ENCODE data around the gene GLRA1.
A peak's percentile ranks its signal among the peaks of the same experiment; 100 is the strongest.

The GLRA1 gene

GRCh38 chr5:151931260-151931659 lies 6.6 kb upstream of the GLRA1 start:
- Mint-ChIP-seq H3K27me3 (ENCODE audit: low read depth, poor library complexity) (peaks cover 28% of the 10 kb centered on the region), H3K27ac (no peak overlapping the region), H3K36me3 (ENCODE audit: low read depth) (no peaks in the 10 kb centered on the region), H3K4me3 (no peak overlapping the region), H3K9me3 (peaks cover 41% of the 10 kb centered on the region), H3K4me1 (no peaks in the 10 kb centered on the region)
- TF ChIP-seq, protein P1, sequence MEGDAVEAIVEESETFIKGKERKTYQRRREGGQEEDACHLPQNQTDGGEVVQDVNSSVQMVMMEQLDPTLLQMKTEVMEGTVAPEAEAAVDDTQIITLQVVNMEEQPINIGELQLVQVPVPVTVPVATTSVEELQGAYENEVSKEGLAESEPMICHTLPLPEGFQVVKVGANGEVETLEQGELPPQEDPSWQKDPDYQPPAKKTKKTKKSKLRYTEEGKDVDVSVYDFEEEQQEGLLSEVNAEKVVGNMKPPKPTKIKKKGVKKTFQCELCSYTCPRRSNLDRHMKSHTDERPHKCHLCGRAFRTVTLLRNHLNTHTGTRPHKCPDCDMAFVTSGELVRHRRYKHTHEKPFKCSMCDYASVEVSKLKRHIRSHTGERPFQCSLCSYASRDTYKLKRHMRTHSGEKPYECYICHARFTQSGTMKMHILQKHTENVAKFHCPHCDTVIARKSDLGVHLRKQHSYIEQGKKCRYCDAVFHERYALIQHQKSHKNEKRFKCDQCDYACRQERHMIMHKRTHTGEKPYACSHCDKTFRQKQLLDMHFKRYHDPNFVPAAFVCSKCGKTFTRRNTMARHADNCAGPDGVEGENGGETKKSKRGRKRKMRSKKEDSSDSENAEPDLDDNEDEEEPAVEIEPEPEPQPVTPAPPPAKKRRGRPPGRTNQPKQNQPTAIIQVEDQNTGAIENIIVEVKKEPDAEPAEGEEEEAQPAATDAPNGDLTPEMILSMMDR (IDR thresholded peaks at IDR 0.05): no peak
- no peak for DNase-seq

- no peaks in the 10 kb centered on the region for H3K4me1 Mint-ChIP-seq
- H3K9me3 Mint-ChIP-seq: peaks cover 13% of the 10 kb centered on the region
- TF ChIP-seq, protein P1 (IDR thresholded peaks at IDR 0.05): no peak
- H3K36me3 Mint-ChIP-seq (ENCODE audit: low read depth): no peaks in the 10 kb centered on the region
- H3K27ac Mint-ChIP-seq: no peak overlapping the region
- no peak overlapping the region for H3K4me3 Mint-ChIP-seq
- no peak for DNase-seq
- peaks cover 61% of the 10 kb centered on the region for H3K27me3 Mint-ChIP-seq (ENCODE audit: low read depth, poor library complexity)
These were observed 1.5 kb upstream of the GLRA1 start for GRCh38 chr5:151926188-151926587.

DNA sequence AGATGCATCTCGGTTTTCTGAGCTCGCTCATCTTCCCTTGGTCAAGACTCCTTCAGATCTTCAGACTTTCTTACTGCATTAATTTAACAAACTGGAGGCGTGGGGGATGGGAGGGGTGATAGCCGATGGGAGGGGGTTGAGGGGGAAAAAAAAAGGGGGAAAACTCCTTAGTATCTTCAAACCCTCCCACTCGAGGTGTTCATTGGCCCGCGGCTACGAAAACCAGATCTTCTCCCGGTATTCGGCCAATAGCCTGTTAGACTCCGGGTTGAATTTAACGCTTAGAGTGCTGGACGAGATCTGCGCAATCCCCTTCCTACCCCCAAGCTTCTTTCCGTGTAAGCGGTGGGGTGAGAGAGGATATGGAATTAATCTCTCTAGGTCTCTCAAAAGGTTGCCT lies 689 bp upstream of the GLRA1 start:
- Mint-ChIP-seq H3K4me1 (no peaks in the 10 kb centered on the region), H3K27ac (no peak overlapping the region), H3K9me3 (peaks cover 7% of the 10 kb centered on the region), H3K4me3 (no peak overlapping the region), H3K27me3 (ENCODE audit: low read depth, poor library complexity) (peaks cover 62% of the 10 kb centered on the region), H3K36me3 (ENCODE audit: low read depth) (no peaks in the 10 kb centered on the region)
- TF ChIP-seq, protein P1 (IDR thresholded peaks at IDR 0.05): no peak
- DNase-seq: no peak

DNA sequence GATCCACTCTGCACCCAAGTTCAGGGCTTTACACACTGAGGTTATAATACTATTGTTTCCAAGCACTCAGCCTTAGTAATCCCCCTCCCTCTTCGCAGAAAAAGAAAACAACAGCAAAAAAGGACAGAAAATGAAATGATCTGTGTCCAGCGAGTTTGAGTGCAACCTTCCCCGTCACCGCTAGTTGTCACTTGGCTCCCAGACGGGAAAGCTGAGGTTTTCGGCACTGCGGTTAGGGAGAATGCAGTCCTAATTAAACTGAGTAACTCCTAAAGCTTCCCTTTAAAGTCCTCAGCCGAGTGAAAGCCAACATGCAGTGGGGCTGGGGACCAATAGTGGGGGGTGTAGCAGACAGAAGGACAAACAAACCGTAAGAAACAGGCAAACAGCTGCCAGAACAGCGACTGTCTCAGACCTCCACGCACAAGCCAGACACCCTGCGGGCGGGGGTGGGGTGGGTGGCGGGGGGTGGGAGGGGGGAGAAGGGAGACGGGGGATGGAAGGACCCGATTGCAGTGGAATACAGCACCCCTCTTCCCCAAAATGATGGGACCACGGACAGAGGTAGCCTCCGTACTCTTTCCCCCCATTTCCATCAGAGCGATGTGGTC lies 680 bp downstream of the GLRA1 start:
- H3K4me3 Mint-ChIP-seq: no peak overlapping the region
- peak; percentile 31 for DNase-seq
- no peaks in the 10 kb centered on the region for H3K4me1 Mint-ChIP-seq
- no peak overlapping the region for H3K27ac Mint-ChIP-seq
- peaks cover 66% of the 10 kb centered on the region for H3K27me3 Mint-ChIP-seq (ENCODE audit: low read depth, poor library complexity)
- TF ChIP-seq, protein P1 (IDR thresholded peaks at IDR 0.05): peak; percentile 48
- no peaks in the 10 kb centered on the region for H3K36me3 Mint-ChIP-seq (ENCODE audit: low read depth)
- H3K9me3 Mint-ChIP-seq: peaks cover 4% of the 10 kb centered on the region

GRCh38 chr5:151921916-151922315 lies 2.7 kb downstream of the GLRA1 start:
- peaks cover 56% of the 10 kb centered on the region for H3K27me3 Mint-ChIP-seq (ENCODE audit: low read depth, poor library complexity)
- TF ChIP-seq, protein P1 (IDR thresholded peaks at IDR 0.05): no peak
- H3K36me3 Mint-ChIP-seq (ENCODE audit: low read depth): no peaks in the 10 kb centered on the region
- no peaks in the 10 kb centered on the region for H3K9me3 Mint-ChIP-seq
- no peak overlapping the region for H3K27ac Mint-ChIP-seq
- H3K4me3 Mint-ChIP-seq: no peak overlapping the region
- H3K4me1 Mint-ChIP-seq: no peaks in the 10 kb centered on the region
- DNase-seq: no peak

DNA sequence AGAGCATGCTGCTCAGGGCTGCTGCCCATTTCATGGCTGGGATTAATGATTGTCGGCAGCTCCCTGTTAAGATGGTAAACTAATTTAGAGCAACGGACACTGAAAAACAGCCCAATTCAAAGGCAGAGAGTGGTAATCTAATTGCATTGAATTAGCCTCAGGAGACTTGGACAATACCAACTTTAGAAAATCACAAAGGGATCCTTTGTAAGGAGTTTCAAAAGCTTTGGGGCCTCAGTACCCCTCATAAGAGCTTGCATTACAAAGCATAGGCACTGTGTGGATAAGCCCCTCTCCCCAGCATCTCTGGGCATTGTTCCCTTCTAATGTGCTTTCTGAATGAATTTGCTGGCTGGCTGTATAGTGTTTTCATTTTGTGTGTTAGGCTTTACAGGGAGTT lies 6.7 kb downstream of the GLRA1 start:
- Mint-ChIP-seq H3K4me1 (no peaks in the 10 kb centered on the region), H3K27me3 (ENCODE audit: low read depth, poor library complexity) (peaks cover 20% of the 10 kb centered on the region), H3K9me3 (no peaks in the 10 kb centered on the region), H3K36me3 (ENCODE audit: low read depth) (no peaks in the 10 kb centered on the region), H3K27ac (no peak overlapping the region), H3K4me3 (no peak overlapping the region)
- TF ChIP-seq, protein P1 (IDR thresholded peaks at IDR 0.05): no peak
- no peak for DNase-seq
